Right renal pelvis (tissue), 4 donors: Measurements from ENCODE around the gene ECI1. TPM values are rescaled to one million over a fixed set of nuclear protein-coding genes. Genes with fewer than 3 reads are reported as not detected.
"Not testable (repeated sequence)": the region's sequence is repeated elsewhere in the genome, so short reads cannot be mapped to it uniquely, and the experiment has no call there.

Experiments
- DNase-seq, 4 donors: peaks; one replicate each; pipeline ENCODE4 v3.0.0-alpha.2; 2013; ENCODE audit warnings: low read depth in 4 of 4, low spot score in 3 of 4, missing footprints in 1 of 4
- polyA plus RNA-seq, 4 donors: library from polyadenylated mRNA; unstranded; fragments of 120-200 nt; gene quantifications; one replicate each; pipeline ENCODE4 v1.2.1, GENCODE V29; 2013; ENCODE audit not compliant: insufficient read length in 4 of 4

Gene ECI1
- polyA plus RNA-seq, 4 donors: 57.6 to 101 (median 69.3) TPM

DNA sequence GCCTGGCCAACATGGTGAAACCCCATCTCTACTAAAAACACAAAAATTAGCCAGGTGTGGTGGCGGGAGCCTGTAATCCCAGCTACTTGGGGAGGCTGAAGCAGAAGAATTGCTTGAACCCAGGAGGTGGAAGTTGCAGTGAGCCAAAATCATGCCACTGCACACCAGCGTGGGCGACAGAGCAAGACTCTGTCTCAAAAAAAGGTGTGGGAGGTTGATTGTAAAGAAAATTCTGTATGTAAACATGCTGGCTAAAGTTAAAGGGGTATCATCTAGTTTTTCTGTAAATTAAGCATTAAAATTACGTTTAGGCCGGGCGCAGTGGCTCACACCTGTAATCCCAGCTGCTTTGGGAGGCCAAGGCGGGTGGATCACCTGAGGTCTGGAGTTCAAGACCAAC, 7.1 kb upstream of the ECI1 start:
- not testable (repeated sequence) for DNase-seq

GRCh38 chr16:2257726-2258125, 6.3 kb upstream of the ECI1 start:
- no peak for DNase-seq

DNA sequence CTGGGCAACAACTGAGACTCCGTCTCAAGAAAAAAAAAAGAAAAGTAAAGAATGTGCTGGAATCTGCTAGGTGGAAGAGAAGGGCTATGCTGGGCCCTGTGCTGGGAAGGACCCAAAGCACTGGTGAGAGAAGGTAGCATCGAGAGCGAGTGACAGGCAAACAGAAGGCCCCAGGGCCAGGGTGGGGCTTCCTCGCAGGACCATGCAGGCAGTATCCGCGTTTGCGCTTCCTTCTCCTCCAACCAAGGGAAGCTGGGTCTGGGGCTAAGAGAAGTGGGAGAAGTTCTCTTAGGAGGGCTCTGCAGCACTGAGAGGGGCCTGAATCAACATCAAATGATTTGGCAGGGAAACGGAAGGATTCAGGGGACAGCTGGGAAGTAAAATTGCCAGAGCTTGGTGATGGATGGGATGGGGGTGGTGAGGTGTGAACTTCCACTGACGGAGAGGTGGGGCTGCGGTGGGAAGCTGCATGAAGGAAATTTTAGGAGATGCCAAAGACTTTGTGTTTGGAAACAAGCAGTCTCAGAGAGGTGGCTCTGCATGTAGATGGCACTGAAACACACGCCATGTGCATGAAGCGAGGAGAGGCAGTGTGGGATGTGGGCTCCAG, 5.2 kb upstream of the ECI1 start:
- DNase-seq: no peak

GRCh38 chr16:2253293-2253692, 1.9 kb upstream of the ECI1 start:
- no peak for DNase-seq

- no peak for DNase-seq
Measured at GRCh38 chr16:2252806-2253148, 1.4 kb upstream of the ECI1 start.

DNA sequence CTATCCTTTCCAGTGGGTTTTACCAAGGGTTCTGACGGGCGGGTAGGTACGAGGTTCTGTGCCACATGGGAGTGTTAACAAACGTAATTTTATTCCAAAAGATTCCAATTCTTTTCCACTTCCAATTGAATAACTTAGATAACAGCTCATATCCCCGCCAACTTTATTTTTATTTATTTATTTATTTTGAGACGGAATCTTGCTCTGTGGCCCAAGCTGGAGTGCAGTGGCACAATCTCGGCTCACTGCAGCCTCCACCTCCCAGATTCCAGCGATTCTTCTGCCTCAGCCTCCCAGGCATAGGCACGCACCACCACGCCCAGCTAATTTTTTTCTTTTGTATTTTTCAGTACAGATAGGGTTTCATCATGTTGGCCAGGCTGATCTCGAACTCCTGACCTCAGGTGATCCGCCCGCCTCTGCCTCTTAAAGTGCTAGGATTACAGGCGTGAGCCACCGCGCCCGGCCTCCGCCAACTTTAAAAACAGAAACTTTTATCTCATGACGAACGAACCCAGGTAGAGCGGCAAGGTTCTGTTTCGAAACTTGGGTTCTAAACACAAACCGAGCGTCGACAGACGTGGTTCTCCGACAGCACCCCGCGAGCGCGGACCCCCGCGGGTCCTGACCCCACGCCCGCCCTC, 613 bp downstream of the ECI1 start:
- no peak for DNase-seq

DNA sequence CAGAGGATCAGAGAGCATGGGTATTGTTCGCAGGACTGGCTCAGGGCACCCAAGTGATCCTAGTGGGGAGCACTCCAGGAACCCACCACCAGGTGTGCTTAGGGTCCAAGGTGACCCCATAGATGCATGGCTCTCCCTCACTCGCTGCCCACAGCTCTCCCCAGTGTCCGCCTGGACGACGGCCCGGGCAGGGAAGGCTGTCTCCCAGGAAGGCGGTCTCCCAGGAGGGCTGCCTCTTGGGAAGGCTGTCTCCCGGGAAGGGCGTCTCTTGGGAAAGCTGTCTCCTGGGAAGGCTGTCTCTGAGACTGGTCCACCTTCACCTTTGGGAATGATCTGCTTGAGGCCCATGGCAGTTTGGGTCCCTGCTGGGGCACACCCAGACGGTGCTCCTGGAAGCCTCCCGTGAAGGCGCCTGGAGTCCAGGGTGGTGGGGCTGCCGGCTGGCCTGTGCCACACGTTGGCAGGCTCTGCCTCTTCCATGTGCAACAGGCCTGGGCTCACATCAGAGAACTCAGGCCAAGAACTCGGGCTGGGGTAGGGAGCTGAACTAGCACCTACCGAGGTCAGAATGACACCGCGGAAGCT, 5.0 kb downstream of the ECI1 start:
- DNase-seq: no peak

DNA sequence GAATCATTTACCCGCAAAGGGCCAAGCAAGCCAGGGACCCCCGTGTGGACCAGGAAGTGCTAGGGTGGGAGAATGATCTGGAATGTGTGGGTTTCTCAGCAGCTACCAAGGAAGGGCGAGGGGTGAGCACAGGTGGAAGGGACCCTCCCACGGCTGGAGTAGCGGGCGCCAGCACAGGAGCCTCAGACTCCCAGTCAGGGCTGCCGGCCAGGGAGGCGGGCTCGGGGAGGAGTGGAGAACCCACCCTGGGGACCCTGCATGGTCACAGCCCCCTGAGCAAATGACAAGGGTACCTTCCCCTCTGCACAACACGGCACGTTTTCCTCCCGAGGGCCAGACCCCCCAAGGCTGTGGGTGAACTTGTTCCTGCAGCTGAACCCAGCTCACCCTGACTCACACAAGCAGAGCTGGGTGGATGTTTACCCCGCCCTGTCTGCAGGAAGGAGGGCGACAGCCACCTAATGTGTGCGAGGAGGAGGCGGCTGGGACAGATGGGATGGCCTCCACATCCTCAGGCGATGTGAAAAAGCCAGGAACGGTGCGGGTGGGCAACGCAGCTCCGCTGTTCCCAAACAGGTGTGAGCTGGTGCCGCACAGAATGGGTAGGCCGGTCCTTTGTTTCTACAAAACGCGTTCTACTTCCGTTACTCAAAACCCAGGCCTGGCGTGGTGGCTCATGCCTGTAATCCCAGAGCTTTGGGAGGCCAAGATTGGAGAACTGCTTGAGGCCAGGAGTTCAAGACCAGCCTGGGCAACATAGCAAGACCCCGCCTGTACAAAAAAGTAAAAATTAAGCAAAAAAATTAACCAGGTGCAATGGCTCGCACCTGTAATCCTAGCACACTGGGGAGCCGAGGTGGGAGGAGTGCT, 6.2 kb downstream of the ECI1 start:
- DNase-seq: no peak

DNA sequence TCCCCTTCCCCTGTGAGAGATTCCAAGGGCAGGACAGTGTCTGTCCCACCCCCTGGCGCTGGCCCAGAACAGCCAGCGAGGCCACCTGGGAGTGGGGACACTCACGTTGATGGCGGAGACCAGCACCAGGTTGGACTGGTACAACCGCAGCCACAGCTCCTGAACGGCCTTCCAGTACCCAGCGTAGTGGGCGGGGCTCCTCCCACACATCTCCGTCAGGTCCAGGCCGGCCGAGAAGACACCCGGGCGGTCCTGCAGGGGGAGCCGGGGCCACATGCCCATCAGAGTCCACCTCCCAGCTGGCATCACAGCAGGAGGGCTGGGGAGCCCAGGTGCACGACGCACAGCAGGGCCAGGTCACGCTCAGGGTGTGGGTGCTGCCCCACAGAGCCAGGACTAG, 7.1 kb downstream of the ECI1 start:
- DNase-seq: no peak

- no peak for DNase-seq
Measured at GRCh38 chr16:2243781-2244180, 7.6 kb downstream of the ECI1 start.

DNA sequence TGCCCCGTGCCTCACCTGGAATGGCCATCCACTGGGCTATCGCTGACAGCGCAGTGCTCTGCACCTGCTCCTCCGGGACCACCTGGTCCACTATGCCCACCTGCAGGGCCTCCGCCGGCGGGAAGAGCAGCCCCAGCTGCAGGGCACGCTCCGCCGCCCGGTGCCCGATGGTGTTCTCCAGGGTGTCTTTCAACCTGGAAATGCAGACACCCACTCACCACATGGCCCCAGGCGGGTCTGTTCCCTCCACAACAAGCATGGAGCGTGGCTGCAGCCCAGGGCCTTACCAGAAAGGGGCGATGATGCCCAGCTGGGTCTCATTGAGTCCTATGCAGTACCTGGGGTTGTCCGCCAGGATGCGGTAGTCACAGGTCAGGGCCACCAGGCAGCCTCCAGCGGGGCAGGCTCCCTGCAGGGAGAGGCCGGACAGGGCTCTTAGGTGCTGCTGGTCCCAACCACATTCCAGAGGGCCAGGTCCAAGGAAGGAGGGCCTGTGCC, 8.3 kb downstream of the ECI1 start:
- DNase-seq: no peak

DNA sequence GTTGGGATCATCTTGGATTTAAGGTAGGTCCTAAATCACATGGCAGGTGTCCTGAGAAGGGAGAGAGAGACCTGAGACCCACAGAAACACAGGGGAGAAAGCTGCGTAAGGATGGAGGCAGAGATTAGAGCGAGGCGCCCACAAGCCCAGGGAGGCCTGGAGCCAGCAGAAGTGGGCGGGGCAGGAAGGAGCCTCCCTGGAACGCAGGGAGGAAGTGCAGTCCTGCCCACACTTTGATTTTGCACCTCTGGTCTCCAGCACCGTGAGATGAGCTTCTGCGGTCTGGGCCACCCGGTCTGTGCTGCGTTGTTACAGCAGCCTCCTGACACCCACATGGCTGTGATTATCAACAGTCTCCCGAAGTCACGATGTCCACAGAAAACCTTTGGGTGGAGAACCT, 8.8 kb downstream of the ECI1 start:
- no peak for DNase-seq

DNA sequence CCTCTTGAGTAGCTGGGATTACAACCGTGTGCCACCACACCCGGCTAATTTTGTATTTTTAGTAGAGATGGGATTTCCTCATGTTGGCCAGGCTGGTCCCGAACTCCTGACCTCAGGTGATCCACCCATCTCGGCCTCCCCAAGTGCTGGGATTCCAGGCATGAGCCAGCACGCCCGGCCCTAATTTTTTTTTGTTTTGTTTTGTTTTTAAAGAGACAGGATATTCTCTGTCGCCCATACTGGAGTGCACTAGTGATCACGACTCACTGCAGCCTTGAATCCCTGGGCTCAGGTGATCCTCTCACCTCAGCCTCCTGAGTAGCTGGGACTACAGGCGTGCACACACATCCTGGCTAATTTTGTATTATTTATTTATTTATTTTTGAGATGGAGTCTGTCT, 11.1 kb downstream of the ECI1 start:
- not testable (repeated sequence) for DNase-seq

GRCh38 chr16:2238838-2239675, 12.3 kb downstream of the ECI1 start:
- DNase-seq: no peak

- DNase-seq: no peak
Measured at GRCh38 chr16:2238150-2238837, 13.1 kb downstream of the ECI1 start.

DNA sequence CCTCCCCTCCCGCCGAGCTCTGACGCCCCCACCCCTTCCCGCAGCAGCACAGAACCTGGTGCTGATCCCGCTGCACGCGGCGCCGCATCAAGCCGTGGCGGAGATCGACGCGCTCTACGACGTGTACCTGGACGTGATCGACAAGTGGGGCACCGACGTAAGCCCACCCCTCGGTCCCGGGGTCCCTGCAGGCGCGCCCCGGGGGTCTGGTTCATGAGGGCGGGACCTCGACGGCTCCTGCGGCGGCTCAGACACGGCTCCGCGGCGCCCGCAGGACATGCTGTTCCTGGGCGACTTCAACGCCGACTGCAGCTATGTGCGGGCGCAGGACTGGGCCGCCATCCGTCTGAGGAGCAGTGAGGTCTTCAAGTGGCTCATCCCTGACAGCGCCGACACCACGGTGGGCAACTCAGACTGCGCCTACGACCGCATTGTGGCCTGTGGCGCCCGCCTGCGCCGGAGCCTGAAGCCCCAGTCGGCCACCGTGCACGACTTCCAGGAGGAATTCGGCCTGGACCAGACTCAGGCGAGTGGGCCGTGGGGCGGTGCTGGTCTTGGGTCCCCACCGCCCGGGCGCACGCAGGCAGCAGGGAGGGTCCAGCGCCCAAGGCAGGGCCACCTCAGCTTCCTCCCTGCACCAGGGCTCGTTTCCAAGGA, 13.8 kb downstream of the ECI1 start:
- DNase-seq: no peak

DNA sequence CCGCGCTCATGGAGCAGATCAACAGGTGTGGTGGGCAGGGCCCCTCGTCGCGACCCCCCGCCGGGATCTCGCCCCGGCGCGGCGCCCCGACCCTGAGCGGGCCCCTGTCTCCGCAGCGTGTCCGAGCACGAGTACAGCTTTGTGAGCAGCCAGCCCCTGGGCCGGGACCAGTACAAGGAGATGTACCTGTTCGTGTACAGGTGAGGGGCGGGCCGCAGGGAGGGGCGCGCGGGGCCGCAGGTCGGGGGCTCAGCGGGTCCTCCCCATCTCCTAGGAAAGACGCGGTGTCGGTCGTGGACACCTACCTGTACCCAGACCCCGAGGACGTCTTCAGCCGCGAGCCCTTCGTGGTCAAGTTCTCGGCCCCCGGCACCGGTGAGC, 14.3 kb downstream of the ECI1 start:
- no peak for DNase-seq

DNA sequence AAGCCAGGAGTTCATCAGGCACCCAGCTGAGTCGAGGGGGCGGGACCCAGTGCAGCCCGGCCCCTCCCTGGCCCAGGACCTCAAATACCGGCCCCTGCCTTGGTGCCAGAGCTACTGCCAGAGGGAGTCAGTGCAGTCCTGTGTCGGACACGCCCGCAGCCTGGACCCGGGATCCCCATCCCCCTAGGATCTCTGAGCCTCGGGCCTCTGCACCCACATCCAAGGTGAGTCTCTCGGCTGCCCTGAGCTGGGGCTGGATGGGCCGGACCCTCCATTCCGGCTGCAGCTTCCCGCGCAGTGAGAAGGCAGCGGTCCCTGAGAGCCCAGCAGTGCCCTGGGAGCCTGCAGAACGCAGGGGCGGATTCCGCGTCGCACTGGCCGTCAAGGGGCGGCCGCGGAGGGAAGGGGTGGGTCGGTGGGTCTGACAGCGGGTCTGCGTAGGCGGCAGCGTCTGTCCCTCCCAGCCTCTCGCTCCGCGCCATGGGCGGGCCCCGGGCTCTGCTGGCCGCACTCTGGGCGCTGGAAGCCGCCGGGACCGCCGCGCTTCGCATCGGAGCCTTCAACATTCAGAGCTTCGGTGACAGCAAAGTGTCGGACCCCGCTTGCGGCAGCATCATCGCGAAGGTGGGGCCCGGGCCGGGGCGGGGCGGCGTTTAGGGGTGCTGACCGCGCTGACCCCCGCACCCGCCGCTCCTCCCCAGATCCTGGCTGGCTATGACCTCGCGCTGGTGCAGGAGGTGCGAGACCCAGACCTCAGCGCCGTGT, 14.9 kb downstream of the ECI1 start, which contains the start of gene DNASE1L2:
Gene DNASE1L2 (plus strand): TSS at position 108 of the 765 bp plus-strand sequence. CDS start 373 bp downstream, at position 481.
- DNase-seq: no peak
